Erythroblast (primary cell): ENCODE measurements around the gene JAZF1.

Experiments used
- GATA1 ChIP-seq: IDR thresholded peaks from 2 replicates; pipeline ENCODE4 v1.6.1; 2011; ENCODE audit warnings: low read depth, mild to moderate bottlenecking, control low read depth, low read length, moderate library complexity
- POLR2A ChIP-seq: IDR thresholded peaks from 2 replicates; pipeline ENCODE4 v1.6.1; 2011; ENCODE audit warnings: mild to moderate bottlenecking, low read length

- no peak for TF ChIP-seq POLR2A
- no peak for TF ChIP-seq GATA1
Observed at GRCh38 chr7:28067171-28067570, 113.4 kb downstream of the JAZF1 start.
